ENCODE measurements around the gene FBXO24. TPM values are rescaled to one million over a fixed set of nuclear protein-coding genes. Genes with fewer than 3 reads are reported as not detected.
A peak's percentile ranks its signal among the peaks of the same experiment; 100 is the strongest.

Gene FBXO24
- total and polyA plus RNA-seq, 2 of the 8 experiments (the other 6 are each of a cell fraction or from before 2014, with no cell fraction given) = 0.35 to 0.57 TPM

GRCh38 chr7:100641463-100641859, 55.3 kb downstream of the FBXO24 start, which contains the start of gene TFR2:
TFR2 (minus strand) TSS chr7:100641552; CDS start chr7:100641509, 43 bp downstream.
- Histone ChIP-seq H3K79me1 (ENCODE audit: low read depth, low read length) (no peaks in the 10 kb centered on the region; the same call in 1 of the 2 replicates), H2AFZ (ENCODE audit: low read length) (no peak within 1 kb of the TSS), H2BK12ac (ENCODE audit: low read depth, low read length) (peak within 1 kb of the TSS; percentile 50; the same call in 1 of the 2 replicates), H3K23me2 (ENCODE audit: low read depth, low read length) (peaks cover 2% of the 10 kb centered on the region; the same call in 1 of the 2 replicates), H3K4ac (replicated peaks; ENCODE audit: insufficient read length, low read depth, low read length) (no peak within 1 kb of the TSS), H2BK15ac (ENCODE audit: low read length) (no peak within 1 kb of the TSS), H3K36me3 (ENCODE audit: control insufficient read depth in 2 of 4, insufficient read depth in 4 of 4, low read length in 3 of 4) (no peaks in the 10 kb centered on the region), H3K14ac (ENCODE audit: insufficient read length) (no peak within 1 kb of the TSS), H3K4me3 (ENCODE audit: extremely low read depth in 1 of 4, insufficient read depth in 2 of 4, low read depth in 3 of 4, low read length in 4 of 4) (no peak within 1 kb of the TSS), H3K18ac (ENCODE audit: extremely low read depth, low read length) (no peak within 1 kb of the TSS; the same call in 1 of the 2 replicates), H2BK120ac (replicated peaks; ENCODE audit: low read depth, low read length) (no peak within 1 kb of the TSS), H3K9me3 (ENCODE audit: insufficient read depth in 2 of 2, low read depth in 1 of 2, low read length in 1 of 2) (no peaks in the 10 kb centered on the region), H4K5ac (ENCODE audit: insufficient read length, low read depth, low read length) (no peak within 1 kb of the TSS), H3K4me2 (ENCODE audit: insufficient read depth in 1 of 2, low read depth in 2 of 2, low read length in 2 of 2) (peak within 1 kb of the TSS; percentile 7 to 40; a peak in 1 of 4 replicates), H2AK5ac (ENCODE audit: low read depth, low read length) (no peak within 1 kb of the TSS; the same call in 1 of the 2 replicates), H3K79me2 (ENCODE audit: control insufficient read depth in 1 of 2, insufficient read depth in 2 of 2, low read length in 2 of 2) (no peaks in the 10 kb centered on the region), H3K23ac (ENCODE audit: insufficient read length) (no peak within 1 kb of the TSS), H3K27me3 (replicated peaks in 1 of 4; ENCODE audit: control insufficient read depth in 3 of 4, extremely low read depth in 1 of 4, insufficient read depth in 3 of 4, low read length in 3 of 4) (no peaks in the 10 kb centered on the region), H3K9ac (replicated peaks in 1 of 4; ENCODE audit: extremely low read depth in 1 of 4, low read depth in 3 of 4, low read length in 3 of 4) (no peak within 1 kb of the TSS), H2BK20ac (ENCODE audit: low read length) (no peak within 1 kb of the TSS), H2BK5ac (ENCODE audit: low read depth, low read length) (0 out of 2 replicates have a peak within 1 kb of the TSS, but pooled peaks have one; percentile 24), H3K27ac (ENCODE audit: low read depth, low read length) (no peak within 1 kb of the TSS), H4K8ac (ENCODE audit: extremely low read depth, insufficient read depth, low read length) (no peak within 1 kb of the TSS), H3K4me1 (replicated peaks in 1 of 4; ENCODE audit: control insufficient read depth in 3 of 4, insufficient read depth in 4 of 4, low read length in 3 of 4) (peaks cover 0 to 25% (median 16%) of the 10 kb centered on the region in 4 experiments; a peak in 6 of 7 replicates), H4K91ac (replicated peaks; ENCODE audit: insufficient read length, low read length) (no peak within 1 kb of the TSS), H4K20me1 (replicated peaks in 1 of 2; ENCODE audit: control insufficient read depth in 1 of 2, insufficient read depth in 2 of 2, low read length in 2 of 2) (no peaks in the 10 kb centered on the region), H3K56ac (replicated peaks; ENCODE audit: insufficient read length, low read depth, low read length) (no peak within 1 kb of the TSS)
- 86% methylated on average over 9 of the region's 10 CpGs; no CpG with 5 or more reads in 1 of the 2 experiments for WGBS, 2 experiments (ENCODE audit: extremely low coverage in 1 of 2, insufficient coverage in 1 of 2, insufficient read length in 1 of 2, insufficient replicate concordance in 2 of 2, low coverage in 1 of 2, low lambda C conversion rate in 2 of 2, missing lambda C conversion rate in 1 of 2)
- ChIA-PET CTCF (ENCODE audit: partially characterized antibody) (interaction anchor here (0.9 to 1.9 kb wide), 11 partner anchors 7 to 159 kb away, joined by 3 to 13 read pairs (median 4); no protein-coding TSS in a partner anchor), POLR2A (ENCODE audit: partially characterized antibody) (interaction anchor here (0.6 to 2.0 kb wide), 4 partner anchors 13 to 185 kb away, joined by 3 to 5 read pairs (median 4); partner anchors contain the start of gene ACTL6B)
- no peak for DNase-seq (ENCODE audit: low read depth in 1 of 2, low spot score in 2 of 2)
- TF ChIP-seq, protein P1, sequence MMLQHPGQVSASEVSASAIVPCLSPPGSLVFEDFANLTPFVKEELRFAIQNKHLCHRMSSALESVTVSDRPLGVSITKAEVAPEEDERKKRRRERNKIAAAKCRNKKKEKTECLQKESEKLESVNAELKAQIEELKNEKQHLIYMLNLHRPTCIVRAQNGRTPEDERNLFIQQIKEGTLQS (IDR thresholded peaks at IDR 0.05; ENCODE audit: insufficient read depth, low read depth, low read length) = no peak
- TF ChIP-seq EGR1 (IDR thresholded peaks at IDR 0.05; ENCODE audit: borderline replicate concordance, low read depth, low read length) (no peak), POLR2AphosphoS5 (IDR thresholded peaks at IDR 0.05; ENCODE audit: low read depth, low read length) (no peak), RXRA (IDR thresholded peaks at IDR 0.05; ENCODE audit: insufficient read depth, low read depth, low read length) (no peak), BCL11A (IDR thresholded peaks at IDR 0.05; ENCODE audit: low read depth in 2 of 2, low read length in 2 of 2) (no peak), ASH2L (IDR thresholded peaks at IDR 0.05; ENCODE audit: low read length) (no peak), CHD1 (IDR thresholded peaks at IDR 0.05; ENCODE audit: low read depth, low read length) (no peak), POU5F1 (IDR thresholded peaks at IDR 0.05; ENCODE audit: low read depth, low read length) (no peak), CBX5 (IDR thresholded peaks at IDR 0.05; ENCODE audit: low read depth, low read length) (no peak), KDM1A (IDR thresholded peaks at IDR 0.05; ENCODE audit: borderline replicate concordance, low read length) (no peak), PHF8 (conservative IDR thresholded peaks at IDR 0.05; ENCODE audit: low read depth, low read length) (no peak), ZNF274 (IDR thresholded peaks at IDR 0.05; ENCODE audit: borderline replicate concordance, extremely low read depth, low read length) (no peak)
- TF ChIP-seq, protein P2, sequence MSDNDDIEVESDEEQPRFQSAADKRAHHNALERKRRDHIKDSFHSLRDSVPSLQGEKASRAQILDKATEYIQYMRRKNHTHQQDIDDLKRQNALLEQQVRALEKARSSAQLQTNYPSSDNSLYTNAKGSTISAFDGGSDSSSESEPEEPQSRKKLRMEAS (IDR thresholded peaks at IDR 0.05) = no peak
- no peak for FAIRE-seq

All from H1 (cell line).